Stomach (tissue), 4 donors: ENCODE data around the gene BMPR1B.

Experiments
- CTCF ChIP-seq, 7 experiments: fragments of 450-650 bp in 4 of 7; fragments of 200-600 bp in 3 of 7; sonication (generic) in 3 of 7; IDR thresholded peaks; one replicate each; pipeline ENCODE4 v1.5.1; 2016 to 2019; ENCODE audit warnings: antibody characterized with exemption in 7 of 7, control low read depth in 2 of 7, mild to moderate bottlenecking in 1 of 7
- POLR2A ChIP-seq, 4 donors: fragments of 450-650 bp; IDR thresholded peaks; one replicate each; pipeline ENCODE4 v1.6.1; 2016; ENCODE audit warnings: antibody characterized with exemption in 4 of 4, control low read depth in 2 of 4, mild to moderate bottlenecking in 1 of 4, moderate library complexity in 1 of 4

DNA sequence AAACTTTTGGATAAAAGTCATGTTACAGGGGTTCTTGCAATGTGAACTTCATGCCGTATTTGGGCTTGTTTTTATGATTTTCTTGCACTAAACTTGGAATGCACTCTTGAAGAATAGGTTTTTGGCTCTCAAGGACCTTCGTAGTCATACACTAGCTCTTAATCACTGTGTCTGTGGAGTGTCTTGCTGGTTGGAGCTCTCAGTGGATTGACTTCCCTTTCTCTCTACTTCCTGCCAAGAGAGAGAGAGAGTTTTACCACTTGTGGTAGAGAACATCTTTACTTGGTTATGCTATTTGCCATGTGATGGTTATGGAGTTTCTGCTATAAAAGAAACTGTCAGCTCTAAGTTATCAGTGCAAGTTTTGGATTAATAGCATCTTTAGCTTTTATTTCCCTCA, 112.4 kb downstream of the BMPR1B start:
- TF ChIP-seq POLR2A (IDR thresholded peaks at IDR 0.05): no peak
- TF ChIP-seq CTCF (IDR thresholded peaks at IDR 0.05): no peak
